ENCODE measurements around the gene CPNE7.

Gene CPNE7

GRCh38 chr16:89575247-89576152 lies at the start of gene CPNE7:
TSS of gene CPNE7 (plus strand) at chr16:89575758. CDS start at chr16:89575898, 140 bp downstream.
- no peak for DNase-seq (ENCODE audit: low read depth in 2 of 2)

- DNase-seq (ENCODE audit: low read depth in 2 of 2) = no peak
Measured at GRCh38 chr16:89529097-89529496, 46.5 kb upstream of the CPNE7 start.

- no peak for DNase-seq (ENCODE audit: low read depth in 2 of 2)
Measured at GRCh38 chr16:89530401-89531381, 44.9 kb upstream of the CPNE7 start.

GRCh38 chr16:89531821-89532526 lies 43.6 kb upstream of the CPNE7 start:
- DNase-seq (ENCODE audit: low read depth in 2 of 2) = no peak

GRCh38 chr16:89534252-89534756 lies 41.3 kb upstream of the CPNE7 start:
- DNase-seq (ENCODE audit: low read depth in 2 of 2) = no peak

DNA sequence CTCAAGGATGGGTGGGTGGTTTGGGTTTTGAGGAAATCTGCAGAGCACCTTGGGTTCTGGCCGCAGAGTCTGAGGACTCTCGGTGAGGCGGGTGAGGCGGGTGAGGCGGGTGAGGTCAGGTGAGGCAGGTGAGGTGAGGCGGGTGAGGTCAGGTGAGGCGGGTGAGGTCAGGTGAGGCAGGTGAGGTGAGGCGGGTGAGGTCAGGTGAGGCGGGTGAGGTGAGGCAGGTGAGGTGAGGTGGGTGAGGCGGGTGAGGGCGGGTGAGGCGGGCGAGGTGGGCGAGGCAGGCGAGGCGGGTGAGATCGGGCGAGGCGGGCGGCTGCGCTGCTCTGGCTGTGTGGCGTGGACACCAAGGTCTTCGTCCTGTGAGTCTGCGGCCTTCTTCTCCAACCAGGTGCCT lies 39.2 kb upstream of the CPNE7 start:
- DNase-seq (ENCODE audit: low read depth in 2 of 2) = no peak

GRCh38 chr16:89536886-89537548 lies 38.5 kb upstream of the CPNE7 start:
- DNase-seq (ENCODE audit: low read depth in 2 of 2) = no peak

DNA sequence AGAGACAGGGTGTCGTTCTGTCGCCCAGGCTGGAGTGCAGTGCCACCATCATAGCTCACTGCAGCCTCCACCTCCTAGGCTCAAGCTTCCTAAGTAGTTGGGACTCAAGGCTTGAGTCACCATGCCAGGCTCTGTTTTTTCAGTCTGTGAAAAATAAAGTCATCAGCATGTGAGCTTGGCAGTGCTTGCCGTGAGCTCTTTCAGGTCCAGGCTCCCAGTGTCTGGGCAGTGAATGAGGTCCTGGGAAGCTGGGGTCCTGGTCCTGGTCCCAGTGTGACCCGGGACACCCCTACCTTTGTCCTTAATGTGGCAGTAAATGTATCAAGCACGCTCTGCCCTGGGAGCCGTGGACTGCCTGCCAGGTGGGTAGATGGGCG lies 38.0 kb upstream of the CPNE7 start:
- no peak for DNase-seq (ENCODE audit: low read depth in 2 of 2)

- DNase-seq (ENCODE audit: low read depth in 2 of 2) = no peak
Measured at GRCh38 chr16:89538286-89538685, 37.3 kb upstream of the CPNE7 start.

DNA sequence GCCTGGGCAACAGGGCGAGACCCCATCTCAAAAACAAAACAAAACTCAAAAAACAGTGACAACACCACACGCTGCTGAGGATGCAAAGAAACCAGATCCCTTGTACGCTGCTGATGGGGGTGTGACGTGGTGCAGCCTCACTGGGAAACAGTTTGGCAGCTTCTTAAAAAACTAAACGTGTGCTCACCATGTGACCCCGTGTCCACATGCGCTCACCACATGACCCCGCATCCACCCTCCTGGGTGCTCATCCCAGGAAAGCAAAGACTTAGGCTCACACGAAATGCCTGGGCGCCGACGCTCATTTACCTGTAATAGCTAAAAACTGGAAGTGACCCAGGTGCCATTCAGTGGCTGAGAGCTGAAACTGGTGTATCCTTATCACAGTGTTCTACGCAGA lies 35.0 kb upstream of the CPNE7 start:
- DNase-seq (ENCODE audit: low read depth in 2 of 2) = no peak

DNA sequence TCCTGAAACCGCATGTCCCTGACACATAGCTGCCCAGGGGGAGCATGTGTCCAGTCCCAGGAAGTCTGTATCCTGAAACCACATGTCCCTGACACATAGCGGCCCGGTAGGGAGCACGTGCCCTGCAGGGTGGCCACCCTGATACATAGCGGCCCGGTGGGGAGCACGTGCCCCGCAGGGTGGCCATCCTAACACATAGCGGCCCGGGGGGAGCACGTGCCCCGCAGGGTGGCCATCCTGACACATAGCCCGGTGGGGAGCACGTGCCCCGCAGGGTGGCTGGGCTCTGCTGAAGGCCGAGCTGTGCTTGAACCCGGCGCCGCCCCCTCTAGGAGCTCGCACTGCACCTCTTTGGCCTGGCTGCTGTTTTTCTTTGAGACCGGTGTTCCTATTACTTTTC lies 33.8 kb upstream of the CPNE7 start:
- no peak for DNase-seq (ENCODE audit: low read depth in 2 of 2)

DNA sequence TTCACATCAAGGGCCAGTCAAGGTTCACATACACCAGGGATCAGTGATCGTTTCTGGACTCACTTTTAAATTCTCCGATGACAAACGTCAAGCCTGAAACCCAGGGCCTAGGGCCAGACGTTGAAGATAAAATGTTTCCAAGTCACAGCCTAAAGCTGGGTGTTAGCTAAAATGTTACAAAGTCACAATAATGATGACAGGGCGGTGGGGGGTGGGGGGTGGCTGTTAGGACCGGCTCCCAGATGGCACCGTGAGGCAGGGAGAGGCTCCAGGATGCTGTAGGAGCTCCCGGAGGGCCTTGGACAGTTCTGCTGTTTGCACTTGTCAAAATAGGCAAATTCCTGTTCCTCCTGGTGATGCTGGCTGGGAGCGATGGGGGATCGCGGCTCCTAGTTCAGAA lies 31.4 kb upstream of the CPNE7 start:
- DNase-seq (ENCODE audit: low read depth in 2 of 2) = no peak

DNA sequence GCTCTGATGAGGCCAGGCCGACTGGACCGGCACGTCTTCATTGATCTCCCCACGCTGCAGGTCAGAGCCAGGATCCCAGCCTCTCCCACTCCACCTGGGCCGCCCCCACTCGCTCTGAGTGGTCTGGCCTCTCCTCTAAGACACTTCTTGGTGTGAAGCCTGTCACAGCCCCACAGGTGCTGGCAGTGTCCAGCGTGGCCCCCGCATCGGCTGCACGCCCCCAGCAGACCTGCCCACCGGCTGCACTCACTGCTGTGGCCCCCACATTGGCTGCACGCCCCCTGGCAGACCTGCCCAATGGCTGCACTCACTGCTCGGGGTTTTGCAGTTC lies 30.9 kb upstream of the CPNE7 start:
- DNase-seq (ENCODE audit: low read depth in 2 of 2) = no peak

DNA sequence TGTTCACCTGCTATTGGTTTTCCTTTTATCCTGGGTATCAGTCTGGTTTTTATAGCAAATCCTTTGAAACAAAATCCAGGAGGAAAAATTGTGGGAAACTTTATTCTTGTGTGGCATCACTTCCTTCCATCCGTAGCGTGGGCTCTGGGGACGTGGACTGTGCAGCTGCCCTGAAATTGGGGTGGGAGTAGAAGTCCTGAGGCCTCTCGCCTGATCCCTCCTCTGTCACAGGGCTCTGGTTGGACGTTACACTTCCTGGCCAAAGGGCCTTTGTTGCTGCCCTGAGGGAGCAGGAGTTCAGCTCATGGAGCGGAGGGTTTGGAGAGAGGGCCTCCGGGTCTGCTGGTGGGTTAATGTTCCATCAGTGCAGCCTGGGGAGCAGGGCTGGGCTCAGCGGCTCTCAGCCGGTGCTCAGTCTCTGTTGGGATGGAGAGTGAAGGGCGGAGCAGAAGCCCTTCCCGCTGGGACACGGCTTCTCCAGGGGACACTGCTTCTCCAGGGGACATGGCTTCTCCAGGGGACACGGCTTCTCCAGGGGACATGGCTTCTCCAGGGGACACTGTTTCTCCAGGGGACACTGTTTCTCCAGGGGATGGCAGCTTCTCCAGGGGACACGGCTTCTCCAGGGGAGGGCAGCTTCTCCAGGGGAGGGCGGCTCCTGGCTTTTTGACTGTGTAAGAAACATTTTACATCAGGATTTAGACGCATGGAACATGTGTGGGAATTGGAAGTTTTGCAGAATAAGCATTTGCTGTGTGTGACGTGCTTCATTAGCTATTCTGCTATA lies 30.3 kb upstream of the CPNE7 start:
- DNase-seq (ENCODE audit: low read depth in 2 of 2) = no peak

DNA sequence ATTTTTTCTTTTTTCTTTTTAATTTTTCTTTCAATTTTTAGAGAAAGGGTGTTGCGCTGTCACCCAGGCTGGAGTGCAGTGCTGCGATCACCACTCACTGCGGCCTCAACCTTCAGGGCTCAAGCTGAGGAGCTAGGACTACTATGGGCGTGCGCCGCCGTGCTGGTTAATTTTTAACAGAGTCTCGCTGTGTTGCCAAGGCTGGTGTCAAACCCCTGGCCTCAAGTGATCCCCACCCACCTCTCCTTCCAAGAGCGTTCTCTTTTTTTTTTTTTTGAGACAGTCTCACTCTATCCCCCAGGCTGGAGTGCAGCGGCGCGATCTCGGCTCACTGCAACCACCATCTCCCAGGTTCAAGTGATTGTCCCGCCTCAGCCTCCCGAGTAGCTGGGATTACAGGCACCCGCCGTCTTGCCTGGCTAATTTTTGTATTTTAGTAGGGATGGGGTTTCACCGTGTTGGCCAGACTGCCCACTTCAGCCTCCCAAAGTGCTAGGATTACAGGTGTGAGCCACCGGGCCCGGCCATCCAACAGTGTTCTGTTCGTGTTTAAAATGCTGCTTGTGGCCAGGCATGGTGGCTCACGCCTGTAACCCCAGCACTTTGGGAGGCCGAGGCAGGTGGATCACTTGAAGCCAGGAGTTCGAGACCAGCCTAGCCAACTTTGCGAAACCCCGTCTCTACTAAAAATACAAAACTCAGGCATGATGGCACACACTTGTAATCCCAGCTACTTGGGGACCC lies 29.6 kb upstream of the CPNE7 start:
- no peak for DNase-seq (ENCODE audit: low read depth in 2 of 2)

GRCh38 chr16:89546781-89547180 lies 28.8 kb upstream of the CPNE7 start:
- no peak for DNase-seq (ENCODE audit: low read depth in 2 of 2)

DNA sequence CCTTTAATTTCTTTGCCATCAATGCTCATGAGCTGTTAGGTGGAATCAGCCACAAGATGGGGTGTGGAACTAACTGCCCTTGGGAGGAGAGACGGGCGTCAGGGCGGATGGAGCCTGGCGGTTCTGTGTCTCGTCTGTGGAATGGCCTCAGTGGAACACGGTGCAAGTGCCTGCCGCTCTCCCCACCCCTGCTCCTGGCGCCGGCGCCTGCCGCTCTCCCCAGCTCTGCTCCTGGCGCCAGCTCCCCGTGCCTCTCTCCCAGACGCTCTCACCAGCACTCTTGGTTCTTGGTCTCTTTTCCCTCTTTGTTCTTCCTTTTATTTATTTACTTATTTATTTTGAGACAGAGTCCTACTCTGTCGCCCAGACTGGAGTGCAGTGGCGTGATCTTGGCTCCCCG lies 28.3 kb upstream of the CPNE7 start:
- no peak for DNase-seq (ENCODE audit: low read depth in 2 of 2)

DNA sequence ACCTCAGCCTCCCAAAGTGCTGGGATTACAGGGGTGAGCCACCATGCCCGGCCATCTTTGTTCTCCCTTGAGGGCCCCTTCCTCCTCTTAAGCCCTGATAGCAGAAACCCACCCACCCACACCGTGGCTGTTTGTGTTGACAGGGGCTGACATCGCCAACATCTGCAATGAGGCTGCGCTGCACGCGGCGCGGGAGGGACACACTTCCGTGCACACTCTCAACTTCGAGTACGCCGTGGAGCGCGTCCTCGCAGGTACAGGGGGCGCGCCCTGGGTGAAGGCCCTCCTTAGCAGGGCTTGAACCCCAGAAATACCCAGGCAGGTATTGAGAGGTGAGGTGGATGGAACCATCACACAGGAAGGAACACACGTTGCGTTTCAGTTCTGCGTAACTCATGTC lies 27.7 kb upstream of the CPNE7 start:
- DNase-seq (ENCODE audit: low read depth in 2 of 2) = no peak

DNA sequence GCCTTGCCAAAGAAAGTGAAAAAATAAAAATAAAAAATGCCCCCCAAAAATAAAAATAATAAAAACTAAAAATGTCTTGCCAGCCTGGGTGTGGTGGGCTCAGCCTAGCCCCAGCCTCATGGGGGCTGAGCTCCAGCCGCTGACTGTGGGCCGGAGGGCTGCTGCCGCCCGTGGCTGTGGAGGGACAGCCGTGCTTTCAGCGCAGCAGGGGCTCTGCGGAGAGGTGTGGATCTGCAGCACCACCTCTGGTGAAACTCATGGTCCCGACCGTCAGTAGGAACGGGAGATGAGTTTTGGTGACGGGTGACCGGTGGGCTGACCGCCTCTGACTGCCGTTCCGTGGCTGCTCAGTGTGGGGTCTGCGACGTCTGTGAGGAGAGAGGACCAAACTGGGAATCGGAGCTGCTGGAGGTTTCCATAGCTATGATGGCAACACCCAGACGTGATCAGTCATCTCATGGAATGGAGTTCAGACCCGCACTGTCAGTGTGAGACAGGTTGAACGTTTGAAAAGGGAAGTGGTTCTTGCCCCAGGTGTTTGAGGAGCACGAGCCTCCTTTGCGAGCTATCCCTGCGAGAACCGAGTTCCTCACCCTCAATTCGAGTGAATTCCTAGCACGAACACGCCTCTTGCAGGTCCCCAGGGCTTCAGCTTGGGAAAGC lies 27.1 kb upstream of the CPNE7 start:
- DNase-seq (ENCODE audit: low read depth in 2 of 2) = no peak

All from stimulated activated CD8-positive, alpha-beta memory T cell treated with anti-CD3 and anti-CD28 coated beads, Interleukin-2, amount 100 ng/mL, for 48 hours (primary cell).